Ovary (tissue), 3 donors: ENCODE results near the gene AP3B1.

Source experiments
- POLR2A ChIP-seq: fragments of 450-650 bp; IDR thresholded peaks from one replicate; pipeline ENCODE4 v1.6.1; 2017; ENCODE audit warnings: antibody characterized with exemption, mild to moderate bottlenecking, moderate library complexity
- TF ChIP-seq, protein P1 (sequence below), 3 donors: fragments of 450-650 bp in 2 of 3; fragments of 200-600 bp in 1 of 3; IDR thresholded peaks; one replicate each; pipeline versions ENCODE4 v1.5.1 to v1.8.0; 2016 to 2022; ENCODE audit warnings: antibody characterized with exemption in 3 of 3, mild to moderate bottlenecking in 1 of 3
- donor health status: DM: no; HTN: no; CAD: no.

- TF ChIP-seq, protein P1, sequence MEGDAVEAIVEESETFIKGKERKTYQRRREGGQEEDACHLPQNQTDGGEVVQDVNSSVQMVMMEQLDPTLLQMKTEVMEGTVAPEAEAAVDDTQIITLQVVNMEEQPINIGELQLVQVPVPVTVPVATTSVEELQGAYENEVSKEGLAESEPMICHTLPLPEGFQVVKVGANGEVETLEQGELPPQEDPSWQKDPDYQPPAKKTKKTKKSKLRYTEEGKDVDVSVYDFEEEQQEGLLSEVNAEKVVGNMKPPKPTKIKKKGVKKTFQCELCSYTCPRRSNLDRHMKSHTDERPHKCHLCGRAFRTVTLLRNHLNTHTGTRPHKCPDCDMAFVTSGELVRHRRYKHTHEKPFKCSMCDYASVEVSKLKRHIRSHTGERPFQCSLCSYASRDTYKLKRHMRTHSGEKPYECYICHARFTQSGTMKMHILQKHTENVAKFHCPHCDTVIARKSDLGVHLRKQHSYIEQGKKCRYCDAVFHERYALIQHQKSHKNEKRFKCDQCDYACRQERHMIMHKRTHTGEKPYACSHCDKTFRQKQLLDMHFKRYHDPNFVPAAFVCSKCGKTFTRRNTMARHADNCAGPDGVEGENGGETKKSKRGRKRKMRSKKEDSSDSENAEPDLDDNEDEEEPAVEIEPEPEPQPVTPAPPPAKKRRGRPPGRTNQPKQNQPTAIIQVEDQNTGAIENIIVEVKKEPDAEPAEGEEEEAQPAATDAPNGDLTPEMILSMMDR (IDR thresholded peaks at IDR 0.05): no peak
- no peak for TF ChIP-seq POLR2A
These were observed 309.3 kb downstream of the AP3B1 start for GRCh38 chr5:77985247-77985646.
